NCI-H2196 treated with DMSO at 0.1 percent for 48 hours (cell line): ENCODE measurements around the gene REEP2.

Experiments used
- DNase-seq: peaks from one replicate; lab custom pipeline; 2025; ENCODE audit not compliant: unreplicated experiment; lab: John Stamatoyannopoulos, UW

Gene REEP2

DNA sequence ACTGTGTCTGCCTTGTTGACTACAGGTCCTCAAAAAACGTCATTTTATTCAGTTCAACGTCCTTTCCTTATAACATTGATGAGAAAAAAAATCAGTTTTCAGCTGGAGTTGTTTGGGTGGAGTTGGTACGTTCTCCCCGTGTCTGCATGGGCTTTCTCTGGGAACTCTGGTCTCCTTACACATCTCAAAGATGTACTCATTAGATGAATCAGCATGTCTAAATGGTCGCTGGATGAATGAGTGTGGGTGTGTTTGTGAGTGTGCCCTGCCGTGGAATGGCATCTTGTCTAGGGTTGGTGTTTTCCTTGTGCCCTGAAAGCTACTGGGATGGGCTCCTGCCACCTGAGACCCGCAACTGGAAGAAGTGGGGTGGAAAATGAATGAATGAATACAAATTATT is 56.5 kb downstream of the REEP2 start:
- DNase-seq, result no peak
